Measurements from ENCODE around the gene CYRIA. TPM values are rescaled to one million over a fixed set of nuclear protein-coding genes. Genes with fewer than 3 reads are reported as not detected.
A peak's percentile ranks its signal among the peaks of the same experiment; 100 is the strongest.

CYRIA gene
- total and polyA plus RNA-seq, 8 donors = 11.6 to 21.3 (median 15.3) TPM

DNA sequence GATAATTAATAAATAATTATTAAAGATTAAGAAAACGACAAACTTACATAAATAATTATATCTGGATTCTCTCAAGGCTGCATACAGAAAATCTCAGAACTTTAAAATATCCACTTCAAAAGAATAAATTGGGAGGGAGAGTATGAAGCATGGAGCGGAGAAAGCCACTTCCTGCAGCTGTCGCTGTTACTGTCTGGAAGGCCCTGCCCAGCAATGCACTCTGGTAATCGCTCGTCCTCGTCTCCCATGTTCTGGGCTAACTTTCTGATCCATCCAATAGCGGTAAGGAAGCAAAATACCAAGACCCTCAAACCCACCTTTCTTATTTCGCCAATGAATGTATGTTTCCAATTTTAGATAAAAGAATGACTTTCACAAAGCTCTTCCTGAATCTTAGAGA lies 26.7 kb downstream of the CYRIA start:
- Histone ChIP-seq H3K36me3 (no peaks in the 10 kb centered on the region), H3K27ac (no peak overlapping the region), H3K27me3 (no peaks in the 10 kb centered on the region), H3K4me3 (no peak overlapping the region), H3K4me1 (peaks cover 0 to 44% of the 10 kb centered on the region in 2 donors), H3K9me3 (no peaks in the 10 kb centered on the region)
- intact Hi-C loops (cut with DNase I) = no loop called here
- ATAC-seq (no peak), DNase-seq (no peak)
- no peak for TF ChIP-seq CTCF (IDR thresholded peaks at IDR 0.05)

DNA sequence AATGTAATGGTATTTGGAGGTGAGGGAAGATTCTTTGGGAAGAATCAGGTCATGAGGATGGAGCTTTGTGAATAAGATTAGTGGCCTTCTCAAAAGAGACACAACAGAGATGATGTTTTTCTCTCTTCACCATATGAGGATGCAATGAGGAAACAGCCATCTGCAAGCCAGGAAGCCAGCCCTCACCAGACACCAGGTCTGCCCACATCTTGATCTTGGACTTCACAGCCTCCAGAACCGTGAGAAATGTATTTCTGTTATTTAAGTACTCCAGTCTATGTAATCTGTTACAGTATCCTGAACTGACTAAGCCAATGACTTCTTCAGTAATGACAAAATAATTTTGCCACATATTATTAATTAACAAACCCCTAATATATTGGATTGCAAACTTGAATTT lies 28.3 kb downstream of the CYRIA start:
- DNase-seq (no peak), ATAC-seq (no peak)
- Histone ChIP-seq H3K27me3 (no peaks in the 10 kb centered on the region), H3K4me1 (peaks cover 0 to 49% of the 10 kb centered on the region in 2 donors), H3K36me3 (no peaks in the 10 kb centered on the region), H3K4me3 (no peak overlapping the region), H3K9me3 (no peaks in the 10 kb centered on the region), H3K27ac (no peak overlapping the region)
- TF ChIP-seq CTCF (IDR thresholded peaks at IDR 0.05) = no peak
- intact Hi-C loops (cut with DNase I) = no loop called here

DNA sequence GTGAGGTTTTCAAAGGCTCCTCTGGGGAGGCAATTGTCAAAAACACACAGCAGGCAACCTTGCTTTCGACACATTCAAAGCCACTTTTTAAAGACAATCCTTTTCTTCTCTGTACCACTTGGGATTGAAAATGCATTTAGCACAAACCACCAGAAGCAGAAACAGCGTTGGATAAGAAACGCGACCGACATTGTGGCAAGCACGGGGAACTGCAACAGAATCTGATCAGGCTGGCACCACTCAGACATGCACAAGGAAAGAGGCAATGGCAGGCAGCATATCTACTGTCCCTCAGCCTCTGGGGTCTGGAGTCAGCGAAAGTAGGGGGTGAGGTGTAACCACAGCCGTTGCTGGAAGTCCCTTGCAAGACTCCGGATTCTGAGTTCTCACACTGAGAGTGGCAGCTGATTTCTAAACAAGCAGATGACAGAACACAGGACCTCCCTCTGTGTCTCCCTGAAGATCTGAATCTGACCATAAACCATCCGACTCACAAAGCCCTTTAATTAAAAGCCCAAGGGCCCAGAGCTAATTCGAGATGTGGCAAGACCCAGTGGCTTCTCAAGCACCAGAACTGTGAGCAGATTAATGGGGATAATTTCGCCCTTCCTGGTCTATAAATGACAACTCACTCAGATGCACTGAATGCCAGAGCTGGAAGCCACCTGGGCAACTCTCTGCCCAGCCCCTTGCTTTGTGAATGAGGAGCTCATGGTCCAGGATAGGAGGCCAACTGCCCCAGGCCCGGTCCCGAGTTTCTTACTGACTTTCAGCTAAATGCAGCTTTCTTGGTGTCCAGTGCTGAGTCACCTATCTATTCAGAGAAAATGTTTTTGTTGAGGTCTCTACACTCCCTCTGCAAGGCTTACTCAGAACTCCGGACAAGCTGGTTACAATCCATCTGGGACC lies 29.6 kb downstream of the CYRIA start:
- DNase-seq (no peak), ATAC-seq (no peak)
- intact Hi-C loops (cut with DNase I) = no loop called here
- H3K4me1 ChIP-seq = peaks cover 0 to 39% of the 10 kb centered on the region in 2 donors
- no peak for TF ChIP-seq CTCF (IDR thresholded peaks at IDR 0.05)
- H3K4me3 ChIP-seq = no peak overlapping the region
- no peaks in the 10 kb centered on the region for H3K36me3 ChIP-seq
- H3K27me3 ChIP-seq = no peaks in the 10 kb centered on the region
- H3K9me3 ChIP-seq = no peaks in the 10 kb centered on the region
- H3K27ac ChIP-seq = no peak overlapping the region

DNA sequence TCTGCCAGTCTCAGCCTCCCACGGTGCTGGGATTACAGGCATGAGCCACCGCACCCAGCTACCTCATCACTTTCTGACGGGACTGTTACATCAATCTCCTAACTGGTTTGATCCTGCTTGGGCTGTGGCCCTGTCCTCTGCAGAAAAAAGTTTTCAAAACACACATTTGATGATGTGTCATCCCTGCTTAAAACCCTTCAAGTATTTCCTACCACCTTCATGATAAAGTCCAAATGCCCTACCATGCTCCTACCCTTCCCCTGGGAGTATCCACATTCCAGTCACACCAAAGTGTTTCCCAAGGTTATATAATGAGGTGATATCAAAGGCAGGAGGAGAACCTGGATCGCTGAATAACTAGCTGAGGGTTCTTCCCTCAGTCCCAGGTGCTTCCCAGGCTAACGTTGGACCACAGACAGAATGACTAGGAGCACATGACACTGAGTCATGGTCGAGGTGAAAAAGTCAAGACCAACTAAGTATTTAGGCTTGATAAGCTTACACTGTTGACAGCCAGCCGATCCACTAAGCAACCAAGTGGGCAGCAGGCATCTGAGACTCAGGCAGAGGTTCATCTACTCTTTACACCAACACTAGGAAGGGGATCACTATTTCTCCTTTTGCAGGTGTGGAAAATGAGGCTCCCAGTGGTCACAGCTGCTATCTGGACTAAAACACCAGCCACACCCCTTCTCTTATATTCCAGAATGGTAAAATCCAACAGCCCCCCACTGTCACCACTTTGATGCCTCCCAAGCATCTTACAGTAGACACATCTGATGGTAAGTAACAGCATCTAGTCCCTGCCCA lies 31.8 kb downstream of the CYRIA start:
- Histone ChIP-seq H3K36me3 (no peaks in the 10 kb centered on the region), H3K4me3 (no peak overlapping the region), H3K27ac (no peak overlapping the region), H3K9me3 (no peaks in the 10 kb centered on the region), H3K27me3 (no peaks in the 10 kb centered on the region), H3K4me1 (peaks cover 0 to 43% of the 10 kb centered on the region in 2 donors)
- ATAC-seq (peak; percentile 71), DNase-seq (no peak)
- intact Hi-C loops (cut with DNase I) = no loop called here
- TF ChIP-seq CTCF (IDR thresholded peaks at IDR 0.05) = no peak

GRCh38 chr2:16632598-16632997 lies 33.0 kb downstream of the CYRIA start:
- no peak for TF ChIP-seq CTCF (IDR thresholded peaks at IDR 0.05)
- DNase-seq = no peak
- peaks cover 0 to 55% of the 10 kb centered on the region in 2 donors for H3K4me1 ChIP-seq
- no peaks in the 10 kb centered on the region for H3K27me3 ChIP-seq
- no peak overlapping the region for H3K27ac ChIP-seq
- intact Hi-C loops (cut with DNase I) = no loop called here
- H3K36me3 ChIP-seq = no peaks in the 10 kb centered on the region
- H3K9me3 ChIP-seq = no peaks in the 10 kb centered on the region
- no peak overlapping the region for H3K4me3 ChIP-seq
- no peak for ATAC-seq

Data from left lung (tissue), 10 donors.